ENCODE measurements around the gene UGT1A6.

UGT1A6 gene

GRCh38 chr2:233795735-233796171 is 103.1 kb downstream of the UGT1A6 start:
- no peak for TF ChIP-seq GATA3 (IDR thresholded peaks at IDR 0.05; ENCODE audit: low read depth, low read length)
- TF ChIP-seq GATA2 (IDR thresholded peaks at IDR 0.05; ENCODE audit: low read depth, low read length) = no peak

- no peak for TF ChIP-seq GATA2 (IDR thresholded peaks at IDR 0.05; ENCODE audit: low read depth, low read length)
- no peak for TF ChIP-seq GATA3 (IDR thresholded peaks at IDR 0.05; ENCODE audit: low read depth, low read length)
Measured at GRCh38 chr2:233796254-233796653, 103.6 kb downstream of the UGT1A6 start.

GRCh38 chr2:233798335-233799086 is 105.8 kb downstream of the UGT1A6 start:
- TF ChIP-seq GATA2 (IDR thresholded peaks at IDR 0.05; ENCODE audit: low read depth, low read length) (no peak), GATA3 (IDR thresholded peaks at IDR 0.05; ENCODE audit: low read depth, low read length) (no peak)

DNA sequence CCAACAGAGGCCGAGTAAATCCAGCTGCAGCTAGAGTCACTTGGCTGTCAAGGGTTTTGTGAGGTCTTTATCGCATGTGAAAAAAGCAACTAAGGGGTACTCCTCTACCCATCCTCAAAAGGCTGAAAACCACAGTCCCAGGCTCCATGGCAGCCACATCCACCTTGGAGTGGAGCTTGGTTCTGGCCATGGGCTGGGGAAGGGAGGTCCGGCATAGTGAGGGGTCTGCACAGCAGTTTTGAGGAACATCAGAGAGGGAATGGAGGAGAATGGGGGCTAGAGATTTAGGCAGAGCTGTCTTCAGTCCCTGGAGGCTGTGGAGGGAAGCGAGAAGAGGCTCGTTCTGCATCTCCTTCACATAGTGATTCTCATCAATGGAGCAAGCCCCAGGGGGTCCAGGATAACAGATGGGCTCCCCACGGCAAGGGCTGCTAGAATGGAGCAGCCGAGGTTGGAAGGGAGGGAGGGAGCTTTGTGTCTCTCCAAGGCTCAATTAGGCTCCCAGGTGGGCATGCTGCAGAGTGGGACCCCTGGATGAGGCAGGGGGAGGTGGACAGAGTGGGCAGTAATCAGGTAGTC is 106.5 kb downstream of the UGT1A6 start:
- no peak for TF ChIP-seq GATA2 (IDR thresholded peaks at IDR 0.05; ENCODE audit: low read depth, low read length)

GRCh38 chr2:233799716-233800115 is 107.0 kb downstream of the UGT1A6 start:
- no peak for TF ChIP-seq GATA3 (IDR thresholded peaks at IDR 0.05; ENCODE audit: low read depth, low read length)

DNA sequence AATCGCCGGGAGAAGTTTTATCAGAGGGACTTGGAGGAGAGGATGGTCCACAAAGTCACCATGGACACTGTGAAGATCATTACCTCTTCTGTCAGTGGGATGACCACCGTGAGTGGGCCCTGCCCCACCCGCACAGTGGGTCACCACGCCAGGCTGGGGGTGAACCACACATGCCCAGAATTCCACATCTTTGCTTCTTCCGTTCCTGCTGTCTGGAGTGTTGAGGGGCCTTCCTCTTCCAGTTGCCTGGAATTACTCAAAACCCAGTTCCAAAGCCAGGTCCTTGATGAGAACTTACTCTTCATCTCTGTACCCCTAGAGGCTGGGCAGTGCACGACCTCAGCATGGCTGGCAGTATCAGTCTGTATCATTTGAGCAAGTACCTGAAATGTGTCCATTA is 107.5 kb downstream of the UGT1A6 start:
- TF ChIP-seq GATA2 (IDR thresholded peaks at IDR 0.05; ENCODE audit: low read depth, low read length) (no peak), GATA3 (IDR thresholded peaks at IDR 0.05; ENCODE audit: low read depth, low read length) (no peak)

- TF ChIP-seq GATA2 (IDR thresholded peaks at IDR 0.05; ENCODE audit: low read depth, low read length) = no peak
- no peak for TF ChIP-seq GATA3 (IDR thresholded peaks at IDR 0.05; ENCODE audit: low read depth, low read length)
Measured at GRCh38 chr2:233801357-233802131, 108.9 kb downstream of the UGT1A6 start.

- TF ChIP-seq GATA3 (IDR thresholded peaks at IDR 0.05; ENCODE audit: low read depth, low read length) = no peak
- TF ChIP-seq GATA2 (IDR thresholded peaks at IDR 0.05; ENCODE audit: low read depth, low read length) = no peak
Measured at GRCh38 chr2:233802132-233802815, 109.6 kb downstream of the UGT1A6 start.

DNA sequence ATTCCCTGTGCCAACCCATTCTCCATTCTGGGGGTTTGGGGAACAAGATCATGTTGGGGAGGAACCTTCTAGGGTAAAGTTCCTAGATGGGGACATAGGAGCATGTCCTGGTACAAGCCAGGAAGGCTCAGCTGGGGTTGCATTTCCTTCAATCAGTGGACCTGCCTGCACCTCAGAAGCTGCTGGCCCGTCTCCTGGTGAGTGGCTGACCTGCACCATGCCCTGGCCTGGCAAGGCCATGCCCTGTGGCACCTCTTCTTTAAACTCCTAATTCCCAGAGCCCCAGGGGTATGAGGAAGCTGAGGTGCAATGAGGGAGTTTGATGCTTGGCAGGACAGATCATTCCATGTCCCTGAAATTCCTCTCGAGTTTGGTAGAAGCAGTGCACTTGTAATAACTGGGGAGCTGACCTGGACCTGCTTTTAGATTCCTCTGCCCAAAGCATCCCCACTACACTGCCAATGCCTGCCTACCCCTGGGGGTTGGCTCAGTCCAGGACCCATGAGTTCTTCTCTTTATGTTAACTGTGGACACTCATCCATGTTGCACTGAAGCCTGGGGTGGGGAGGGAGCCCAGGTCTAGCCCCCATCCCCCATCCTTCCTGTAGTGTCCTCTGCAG is 110.7 kb downstream of the UGT1A6 start:
- TF ChIP-seq GATA2 (IDR thresholded peaks at IDR 0.05; ENCODE audit: low read depth, low read length) (no peak), GATA3 (IDR thresholded peaks at IDR 0.05; ENCODE audit: low read depth, low read length) (no peak)

GRCh38 chr2:233803994-233804393 is 111.3 kb downstream of the UGT1A6 start:
- TF ChIP-seq GATA3 (IDR thresholded peaks at IDR 0.05; ENCODE audit: low read depth, low read length) (no peak), GATA2 (IDR thresholded peaks at IDR 0.05; ENCODE audit: low read depth, low read length) (no peak)

- TF ChIP-seq GATA3 (IDR thresholded peaks at IDR 0.05; ENCODE audit: low read depth, low read length) (no peak), GATA2 (IDR thresholded peaks at IDR 0.05; ENCODE audit: low read depth, low read length) (no peak)
Measured at GRCh38 chr2:233807215-233807865, 114.7 kb downstream of the UGT1A6 start.

- TF ChIP-seq GATA3 (IDR thresholded peaks at IDR 0.05; ENCODE audit: low read depth, low read length) (no peak), GATA2 (IDR thresholded peaks at IDR 0.05; ENCODE audit: low read depth, low read length) (no peak)
Measured at GRCh38 chr2:233807966-233808935, 115.6 kb downstream of the UGT1A6 start.

Data from SH-SY5Y (cell line).